ENCODE data around the gene LRRC61.
"Not testable (repeated sequence)": the region's sequence is repeated elsewhere in the genome, so short reads cannot be mapped to it uniquely, and the experiment has no call there.

LRRC61 gene

GRCh38 chr7:150385884-150386283, 62.7 kb downstream of the LRRC61 start:
- DNase-seq: not testable (repeated sequence)
